HG03103 (cell line): ENCODE measurements around the gene KCNA10.

ENCODE experiments used
- ATAC-seq: cut with Tn5 transposase; IDR thresholded peaks from one replicate; pipeline ENCODE4 v1.9.1; 2021; ENCODE audit warnings: low read depth; ENCODE audit not compliant: unreplicated experiment

Gene KCNA10

GRCh38 chr1:110502402-110503151 is 16.4 kb downstream of the KCNA10 start:
- no peak for ATAC-seq

GRCh38 chr1:110501488-110502132 is 17.4 kb downstream of the KCNA10 start:
- no peak for ATAC-seq

DNA sequence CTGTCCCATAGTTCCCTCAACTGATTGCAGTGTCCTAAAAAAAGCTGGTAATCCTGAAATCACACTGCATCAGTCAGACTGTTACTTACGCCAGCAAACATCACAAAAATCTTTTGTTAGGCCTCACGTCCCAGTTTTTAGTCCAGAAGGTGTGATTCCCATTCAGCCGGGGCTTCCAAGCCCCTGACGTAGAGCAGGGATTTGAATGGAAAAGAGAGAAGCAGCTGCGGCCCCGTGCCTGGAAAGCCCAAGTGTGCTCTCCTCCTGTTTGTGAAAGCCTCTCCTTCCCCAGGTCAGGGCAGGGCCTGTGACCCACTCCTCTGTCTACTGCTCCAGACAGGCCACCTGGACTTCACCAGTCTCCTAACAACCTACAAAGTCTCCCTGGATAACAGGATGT is 20.7 kb downstream of the KCNA10 start:
- no peak for ATAC-seq

DNA sequence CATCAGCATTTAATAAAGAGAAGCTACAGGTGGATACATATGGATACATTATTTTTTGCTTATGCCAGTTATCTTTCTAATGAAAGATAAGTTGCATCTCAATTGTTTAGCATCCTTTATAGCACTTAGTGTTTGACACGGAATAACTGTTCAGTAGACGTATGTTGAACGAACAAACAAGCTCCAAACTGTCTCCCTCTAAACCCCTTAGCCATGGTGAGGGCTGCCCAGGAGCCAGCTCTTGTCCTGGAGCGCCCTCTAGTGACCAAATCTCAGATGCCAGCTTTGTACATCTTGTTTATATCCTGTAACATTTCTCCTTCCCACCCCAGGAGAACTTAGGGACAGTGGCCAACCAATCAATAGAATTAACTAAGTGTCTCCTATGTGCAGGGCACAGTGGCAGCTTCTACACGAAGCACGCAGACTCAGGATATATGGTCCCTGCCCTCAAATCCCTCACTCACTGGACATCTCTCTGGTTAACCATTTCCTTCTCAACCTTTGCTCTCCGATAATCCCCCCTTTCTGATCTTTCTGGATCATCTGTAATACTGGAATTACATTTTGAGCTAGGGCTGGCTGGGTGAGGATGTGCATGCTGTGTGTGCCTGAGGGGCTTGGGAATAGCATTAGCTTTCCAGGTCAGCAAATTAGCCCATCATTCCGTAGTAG is 22.9 kb downstream of the KCNA10 start:
- ATAC-seq = no peak

- ATAC-seq = no peak
Measured at GRCh38 chr1:110494522-110495406, 24.2 kb downstream of the KCNA10 start.

- ATAC-seq = no peak
Measured at GRCh38 chr1:110494036-110494435, 24.9 kb downstream of the KCNA10 start.

DNA sequence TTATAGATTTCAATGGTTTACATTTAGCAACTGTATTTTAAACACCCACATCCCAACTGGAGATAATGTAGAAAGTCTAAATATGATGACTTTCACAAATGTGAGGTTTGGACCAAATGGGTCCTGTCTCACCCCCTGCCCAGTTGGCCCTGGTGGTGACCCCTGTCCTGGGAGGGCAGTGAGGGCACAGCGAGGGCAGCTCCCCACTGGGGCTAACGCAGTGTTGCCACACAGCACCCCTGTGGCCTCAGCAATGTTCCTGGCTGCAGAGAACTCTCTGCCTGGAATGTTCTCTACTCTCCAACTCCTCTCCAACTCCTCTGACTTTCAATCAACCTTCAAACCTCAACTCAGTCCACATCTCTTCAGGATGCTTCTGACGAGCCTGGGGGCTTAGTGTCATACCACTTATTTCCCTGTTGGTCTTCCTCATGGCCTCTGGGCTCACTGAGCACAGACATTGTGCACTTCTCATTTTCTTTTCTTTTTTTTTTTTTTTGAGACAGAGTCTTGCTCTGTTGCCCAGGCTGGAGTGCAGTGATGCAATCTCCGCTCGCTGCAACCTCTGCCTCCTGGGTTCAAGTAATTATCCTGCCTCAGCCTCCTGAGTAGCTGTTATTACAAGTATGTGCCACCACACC is 25.8 kb downstream of the KCNA10 start:
- ATAC-seq = no peak

DNA sequence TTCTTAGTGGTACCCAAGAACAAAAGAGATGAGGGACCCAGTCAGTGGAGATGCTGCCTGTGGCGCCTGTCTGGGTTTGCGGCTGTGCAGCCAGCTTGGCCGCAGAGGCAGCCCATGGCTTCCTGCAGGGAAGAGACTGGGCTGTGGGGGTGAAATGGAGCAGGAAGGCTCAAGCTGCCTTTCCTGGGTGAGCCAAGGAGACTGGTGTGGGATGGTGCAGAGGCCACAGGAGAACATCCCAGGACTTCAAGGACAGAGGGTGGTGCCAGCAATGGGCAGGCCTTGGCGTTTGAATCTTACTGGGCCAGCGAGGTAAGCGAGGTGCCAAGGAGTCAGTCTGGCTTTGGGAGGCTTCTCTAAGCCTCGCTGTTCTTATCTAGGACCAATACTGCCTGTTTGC is 26.4 kb downstream of the KCNA10 start:
- ATAC-seq = no peak

DNA sequence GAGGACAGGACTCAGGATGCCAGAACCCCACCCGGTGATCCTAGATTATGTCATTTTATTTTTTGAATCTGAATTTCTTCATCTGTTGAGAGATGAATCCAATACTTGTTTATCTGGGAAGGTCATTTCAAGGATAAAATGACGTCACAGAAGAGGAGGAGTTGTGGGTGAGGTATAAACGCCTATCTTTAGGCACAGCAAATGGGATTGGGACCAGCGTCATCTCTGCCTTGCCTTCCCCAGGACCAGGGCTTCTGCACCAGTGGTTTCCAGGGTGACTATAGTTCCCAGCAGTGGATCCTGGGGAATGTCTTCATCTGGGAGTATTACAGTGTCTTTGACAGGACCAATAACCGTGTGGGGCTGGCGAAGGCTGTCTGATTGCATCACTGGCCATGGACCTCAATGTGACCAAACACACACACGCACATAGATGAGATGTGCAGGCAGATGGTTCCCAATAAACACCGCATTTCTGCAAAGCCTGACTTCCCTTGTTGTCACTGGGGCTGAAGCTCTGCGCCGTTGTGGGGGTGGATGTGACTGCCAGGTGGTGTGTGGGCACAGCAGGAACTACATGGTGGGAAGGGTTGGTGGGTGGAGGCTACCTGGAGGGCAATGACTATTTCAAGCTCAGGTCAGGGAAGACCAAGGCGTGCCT is 28.1 kb downstream of the KCNA10 start:
- ATAC-seq = no peak

GRCh38 chr1:110489973-110490542 is 28.9 kb downstream of the KCNA10 start:
- no peak for ATAC-seq

- no peak for ATAC-seq
Measured at GRCh38 chr1:110489406-110489805, 29.6 kb downstream of the KCNA10 start.

DNA sequence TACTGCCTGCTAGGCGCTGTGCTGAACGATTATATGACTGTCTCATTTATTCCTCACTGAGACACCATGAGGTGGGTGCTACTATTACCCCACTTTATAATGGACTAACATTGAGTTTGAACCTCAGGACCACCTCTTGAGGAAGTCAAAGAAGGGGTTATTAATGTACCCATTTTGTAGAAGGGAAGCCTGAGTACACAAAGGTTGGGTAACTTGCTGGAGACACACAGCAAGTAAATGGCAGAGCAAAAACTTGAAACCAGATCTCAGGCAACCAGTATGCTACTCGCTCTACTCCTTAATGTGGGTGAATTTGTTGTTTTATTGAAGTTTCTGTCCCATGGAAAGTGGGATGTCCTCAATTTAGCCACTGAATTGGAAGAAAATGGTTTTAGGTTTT is 30.1 kb downstream of the KCNA10 start:
- no peak for ATAC-seq

DNA sequence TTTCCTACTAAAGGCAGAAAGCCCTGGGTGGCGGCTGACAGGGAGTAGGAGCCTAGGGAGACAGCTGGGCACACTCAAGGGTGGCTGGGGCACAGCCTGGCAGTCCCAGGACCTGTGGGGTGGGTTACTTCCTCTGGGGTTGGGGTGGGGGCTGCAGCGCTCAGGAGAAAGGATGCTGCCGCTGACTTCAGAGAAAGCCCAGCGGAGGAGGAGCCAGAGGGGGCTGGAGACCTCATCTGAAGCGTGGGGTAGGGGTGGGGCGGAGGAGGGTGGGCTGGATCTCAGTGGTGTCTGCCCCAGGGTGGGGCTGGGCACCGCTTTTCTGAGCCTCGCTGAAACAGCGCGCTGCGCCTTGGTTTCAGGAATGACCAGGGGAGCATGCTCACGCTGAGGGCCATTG is 30.8 kb downstream of the KCNA10 start:
- no peak for ATAC-seq

- no peak for ATAC-seq
Measured at GRCh38 chr1:110487726-110488125, 31.2 kb downstream of the KCNA10 start.

DNA sequence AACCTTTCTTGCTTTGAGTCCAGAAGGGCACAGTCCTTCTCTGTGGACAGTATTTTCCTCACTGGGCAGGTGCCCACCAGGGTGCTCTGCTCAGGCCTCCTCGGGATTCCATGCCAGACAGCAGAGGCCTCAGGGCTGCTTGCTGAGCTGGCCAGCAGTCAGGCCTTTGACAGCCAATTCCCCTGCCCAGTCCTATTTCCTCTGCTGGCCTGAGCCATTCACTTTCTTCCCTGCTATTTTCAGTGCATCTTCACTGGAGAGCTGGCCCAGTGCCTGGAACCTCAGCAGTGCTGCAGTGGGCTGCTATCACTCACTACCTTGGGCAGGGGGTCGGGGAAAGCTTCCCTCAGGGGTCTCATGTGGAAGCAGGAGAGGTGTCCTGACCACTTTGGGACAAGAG is 33.2 kb downstream of the KCNA10 start:
- ATAC-seq = no peak

DNA sequence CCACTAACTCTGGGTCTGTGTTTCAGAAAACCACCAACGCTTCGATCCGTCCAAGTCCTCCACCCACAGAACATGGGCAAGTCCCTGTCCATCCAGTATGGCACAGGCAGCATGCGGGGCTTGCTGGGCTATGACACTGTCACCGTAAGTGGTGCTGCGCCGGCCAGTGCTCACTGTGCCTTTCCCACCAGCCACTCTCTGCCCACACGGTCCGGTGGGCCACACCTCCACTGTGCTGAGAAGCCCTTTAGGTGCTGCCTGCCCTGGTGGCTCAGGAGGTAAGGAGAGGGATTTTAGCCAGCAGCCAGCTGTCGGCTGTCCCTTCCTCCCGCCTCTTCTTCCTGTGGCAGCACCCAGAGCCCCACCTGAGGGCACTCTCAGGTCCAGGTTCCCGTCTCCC is 34.2 kb downstream of the KCNA10 start:
- no peak for ATAC-seq

DNA sequence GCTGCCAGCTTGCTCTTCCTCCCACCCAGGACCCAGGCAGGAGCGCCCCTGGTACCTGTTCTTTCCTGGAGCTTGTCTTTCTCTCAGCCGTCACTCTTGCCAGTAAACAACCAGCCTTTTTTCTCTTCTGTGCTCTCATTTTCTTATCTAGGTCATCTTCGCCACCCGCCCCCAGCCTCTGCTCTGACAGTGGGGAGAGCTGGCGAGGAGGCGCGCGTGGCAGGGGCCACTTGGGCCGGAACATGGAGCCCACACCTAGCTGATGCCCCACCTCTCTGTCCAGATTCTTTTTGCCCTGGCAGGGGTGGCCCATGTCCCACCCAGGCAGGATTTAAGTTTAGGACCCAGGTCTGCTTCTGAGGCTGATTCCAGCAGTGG is 35.7 kb downstream of the KCNA10 start:
- no peak for ATAC-seq

DNA sequence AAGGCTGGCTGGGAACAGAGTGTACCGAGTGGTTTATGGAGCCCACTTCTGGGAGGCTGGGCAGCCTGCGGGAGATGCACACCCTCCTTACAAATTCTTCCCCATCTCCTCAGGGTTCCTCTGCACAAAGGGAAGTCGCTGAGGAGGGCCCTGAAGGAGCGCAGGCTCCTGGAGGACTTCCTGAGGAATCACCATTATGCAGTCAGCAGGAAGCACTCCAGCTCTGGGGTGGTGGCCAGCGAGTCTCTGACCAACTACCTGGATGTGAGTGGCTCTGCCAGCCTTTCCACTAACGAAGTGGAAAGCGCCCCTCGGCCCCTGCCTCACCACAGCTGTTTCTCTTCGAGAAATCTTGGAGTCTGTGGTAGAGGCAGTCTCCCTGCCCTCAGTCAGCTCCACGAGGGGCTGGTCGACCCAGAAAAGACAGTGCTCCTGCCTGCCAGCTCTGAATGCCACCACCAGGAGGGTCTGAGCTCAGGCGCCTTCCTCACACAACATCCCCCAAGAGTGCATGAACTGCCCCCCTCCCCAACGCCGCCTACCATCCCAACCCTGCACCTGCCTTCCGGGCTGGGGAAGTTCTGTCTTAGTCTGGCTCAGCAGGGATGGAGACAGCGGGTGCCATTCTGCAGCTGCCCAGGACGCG is 36.2 kb downstream of the KCNA10 start:
- ATAC-seq = no peak

DNA sequence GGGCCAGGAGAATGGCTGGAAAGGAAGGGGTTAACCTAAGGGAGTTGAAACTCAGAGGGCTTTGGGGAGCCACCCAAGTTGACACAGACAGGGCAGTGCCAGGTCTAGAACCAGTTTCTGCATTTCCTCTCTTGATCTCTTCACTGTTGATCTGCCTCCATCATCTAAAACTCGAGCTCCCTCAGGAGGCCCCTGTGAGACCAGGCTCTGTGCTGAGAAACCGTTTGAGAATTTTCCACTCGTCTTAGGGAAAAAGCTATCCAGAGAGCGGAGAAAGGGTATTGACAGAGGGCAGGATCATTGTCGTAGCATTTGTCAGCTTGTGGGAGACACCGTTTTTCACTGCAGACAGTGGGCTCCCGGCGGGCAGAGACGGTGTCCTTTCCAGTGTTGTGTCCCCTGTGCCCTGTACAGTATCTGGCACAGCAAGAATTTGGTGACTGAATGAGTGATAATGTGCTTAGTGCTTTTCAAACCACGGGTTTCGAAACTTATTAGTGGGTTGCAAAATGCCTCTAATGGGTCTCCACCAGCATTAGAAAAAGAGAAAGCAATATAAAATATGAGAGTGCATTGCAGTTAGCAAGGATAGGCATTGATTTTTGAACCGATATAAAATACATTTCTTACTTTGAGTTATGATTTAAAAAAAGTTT is 36.9 kb downstream of the KCNA10 start:
- ATAC-seq = no peak
